Retinal pigment epithelial cell (primary cell): ENCODE results near the gene HPGD.

Experiments
- DNase-seq: peaks from one replicate; pipeline ENCODE4 v3.0.0-alpha.2; 2010; ENCODE audit warnings: low read depth
- H3K4me3 ChIP-seq: 2 replicates; pipeline ENCODE4 v1.5.1; 2011; ENCODE audit warnings: mild to moderate bottlenecking, low read length, control low read depth, moderate library complexity
- TF ChIP-seq, protein P1 (sequence below): conservative IDR thresholded peaks from 2 replicates; pipeline ENCODE4 v1.5.1; 2011; ENCODE audit warnings: low read depth, low read length, control low read depth, inconsistent platforms

The HPGD gene

GRCh38 chr4:174461466-174462106 is 60.7 kb downstream of the HPGD start:
- TF ChIP-seq, protein P1, sequence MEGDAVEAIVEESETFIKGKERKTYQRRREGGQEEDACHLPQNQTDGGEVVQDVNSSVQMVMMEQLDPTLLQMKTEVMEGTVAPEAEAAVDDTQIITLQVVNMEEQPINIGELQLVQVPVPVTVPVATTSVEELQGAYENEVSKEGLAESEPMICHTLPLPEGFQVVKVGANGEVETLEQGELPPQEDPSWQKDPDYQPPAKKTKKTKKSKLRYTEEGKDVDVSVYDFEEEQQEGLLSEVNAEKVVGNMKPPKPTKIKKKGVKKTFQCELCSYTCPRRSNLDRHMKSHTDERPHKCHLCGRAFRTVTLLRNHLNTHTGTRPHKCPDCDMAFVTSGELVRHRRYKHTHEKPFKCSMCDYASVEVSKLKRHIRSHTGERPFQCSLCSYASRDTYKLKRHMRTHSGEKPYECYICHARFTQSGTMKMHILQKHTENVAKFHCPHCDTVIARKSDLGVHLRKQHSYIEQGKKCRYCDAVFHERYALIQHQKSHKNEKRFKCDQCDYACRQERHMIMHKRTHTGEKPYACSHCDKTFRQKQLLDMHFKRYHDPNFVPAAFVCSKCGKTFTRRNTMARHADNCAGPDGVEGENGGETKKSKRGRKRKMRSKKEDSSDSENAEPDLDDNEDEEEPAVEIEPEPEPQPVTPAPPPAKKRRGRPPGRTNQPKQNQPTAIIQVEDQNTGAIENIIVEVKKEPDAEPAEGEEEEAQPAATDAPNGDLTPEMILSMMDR: no peak
- H3K4me3 ChIP-seq: no peak overlapping the region
- no peak for DNase-seq

DNA sequence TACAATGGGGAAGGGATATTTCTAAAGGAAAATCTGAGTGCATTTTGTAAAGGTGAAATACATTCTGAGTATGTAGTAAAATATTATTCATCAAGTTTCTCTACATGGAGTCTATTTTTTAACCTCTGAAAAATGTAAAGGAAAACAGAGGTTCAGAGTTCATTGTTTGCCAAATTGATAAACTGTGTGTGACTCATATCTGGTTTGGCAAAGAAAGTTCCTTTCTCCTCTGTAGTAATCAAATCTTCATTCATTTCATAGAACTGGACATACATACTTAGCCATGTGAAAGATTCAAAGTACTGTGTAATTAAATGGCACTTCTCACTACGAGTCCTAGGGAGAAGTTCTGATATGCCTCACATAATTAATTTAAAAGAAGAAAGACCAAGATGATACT is 61.6 kb downstream of the HPGD start:
- TF ChIP-seq, protein P1: no peak
- DNase-seq: no peak
- H3K4me3 ChIP-seq: no peak overlapping the region

DNA sequence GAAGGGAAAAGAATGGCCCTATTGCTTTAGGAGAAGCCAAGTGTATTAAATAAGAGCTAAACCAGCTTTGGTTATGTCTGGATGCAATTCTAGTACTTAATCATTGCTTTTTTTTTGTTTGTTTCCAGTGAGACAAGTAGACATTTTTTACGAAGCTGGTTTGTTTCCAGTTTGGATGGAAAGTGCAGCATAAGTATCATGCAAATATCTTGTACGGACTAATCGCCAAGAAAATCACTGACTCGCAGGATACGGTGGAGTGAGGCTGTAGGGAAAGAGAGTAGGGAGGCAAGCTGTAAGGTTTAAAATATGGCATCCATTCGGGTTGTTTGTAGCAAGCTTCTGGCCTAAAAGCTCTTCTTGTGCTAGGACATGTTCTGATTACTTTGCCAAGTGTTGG is 64.8 kb downstream of the HPGD start:
- TF ChIP-seq, protein P1: no peak
- no peak for DNase-seq
- no peak overlapping the region for H3K4me3 ChIP-seq

GRCh38 chr4:174454815-174455473 is 67.3 kb downstream of the HPGD start:
- no peak overlapping the region for H3K4me3 ChIP-seq

GRCh38 chr4:174451718-174452296 is 70.5 kb downstream of the HPGD start:
- TF ChIP-seq, protein P1: no peak
- no peak overlapping the region for H3K4me3 ChIP-seq
- DNase-seq: no peak

More at GRCh38 chr4:174454815-174455473, 67.3 kb downstream of the HPGD start:
- DNase-seq: no peak
- TF ChIP-seq, protein P1: no peak

DNA sequence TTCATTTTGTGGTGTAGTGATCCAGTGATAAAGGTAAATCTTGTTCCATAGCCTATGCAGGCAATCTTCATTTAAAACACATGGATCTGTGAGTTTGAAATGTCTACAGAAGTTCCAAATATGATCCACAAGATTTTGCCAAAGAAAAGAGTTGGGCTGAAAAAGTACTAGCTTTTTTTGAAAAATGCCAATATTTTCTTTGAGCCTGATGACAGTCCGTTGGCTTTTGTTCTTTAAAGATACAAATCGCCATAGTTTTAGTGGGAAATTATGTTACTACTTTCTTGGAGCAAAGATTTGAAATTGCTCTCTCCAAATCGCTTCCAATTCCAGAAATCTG is 71.5 kb downstream of the HPGD start:
- no peak for DNase-seq
- TF ChIP-seq, protein P1: no peak
- no peak overlapping the region for H3K4me3 ChIP-seq
